Astrocyte (in vitro differentiated cells and primary cell): ENCODE measurements around the gene DAB2. TPM values are rescaled to one million over a fixed set of nuclear protein-coding genes. Genes with fewer than 3 reads are reported as not detected.
A peak's percentile ranks its signal among the peaks of the same experiment; 100 is the strongest.
"Not testable (repeated sequence)": the region's sequence is repeated elsewhere in the genome, so short reads cannot be mapped to it uniquely, and the experiment has no call there.

Source experiments
- DNase-seq: peaks from one replicate; pipeline ENCODE4 v3.0.0-alpha.2; 2010; ENCODE audit warnings: low read depth
- FAIRE-seq: peaks from 2 replicates; lab custom pipeline; 2011; peaks lifted over from hg19 to GRCh38; lab: Jason Lieb, UNC
- H2AFZ ChIP-seq: 2 replicates; pipeline ENCODE4 v1.6.0; 2012; ENCODE audit warnings: low read depth, low read length, inconsistent platforms
- H3K27ac ChIP-seq: 2 replicates; pipeline ENCODE4 v1.5.1; 2011; ENCODE audit warnings: low read depth, low read length, inconsistent platforms
- H3K27me3 ChIP-seq: 2 replicates; pipeline ENCODE4 v1.6.0; 2011; ENCODE audit warnings: low read length, inconsistent platforms; ENCODE audit not compliant: insufficient read depth
- H3K36me3 ChIP-seq: 2 replicates; pipeline ENCODE4 v1.5.1; 2011; ENCODE audit warnings: low read length, inconsistent platforms; ENCODE audit not compliant: insufficient read depth
- H3K4me1 ChIP-seq: 2 replicates; pipeline ENCODE4 v1.5.1; 2011; ENCODE audit warnings: low read length, inconsistent platforms; ENCODE audit not compliant: insufficient read depth
- H3K4me2 ChIP-seq: 2 replicates; pipeline ENCODE4 v1.6.0; 2012; ENCODE audit warnings: low read length, inconsistent platforms
- H3K4me3 ChIP-seq: 2 replicates; pipeline ENCODE4 v1.5.1; 2011; ENCODE audit warnings: low read depth, mild to moderate bottlenecking, low read length, inconsistent platforms; ENCODE audit not compliant: insufficient read depth
- H3K79me2 ChIP-seq: 2 replicates; pipeline ENCODE4 v1.6.0; 2012; ENCODE audit warnings: mild to moderate bottlenecking, low read length, inconsistent platforms; ENCODE audit not compliant: insufficient read depth
- H3K9ac ChIP-seq: 2 replicates; pipeline ENCODE4 v1.6.0; 2012; ENCODE audit warnings: mild to moderate bottlenecking, low read length, inconsistent platforms
- H3K9me3 ChIP-seq: 2 replicates; pipeline ENCODE4 v1.5.1; 2012; ENCODE audit warnings: low read depth, mild to moderate bottlenecking, low read length, inconsistent platforms; ENCODE audit not compliant: insufficient read depth
- H4K20me1 ChIP-seq: 2 replicates; pipeline ENCODE4 v1.6.0; 2012; ENCODE audit warnings: low read length, inconsistent platforms; ENCODE audit not compliant: insufficient read depth
- H3K27ac Mint-ChIP-seq: one replicate; pipeline ENCODE4 v1.8.0; 2021; ENCODE audit warnings: mild to moderate bottlenecking, mixed read lengths; ENCODE audit not compliant: unreplicated experiment
- H3K27me3 Mint-ChIP-seq: one replicate; pipeline ENCODE4 v1.8.0; 2021; ENCODE audit warnings: low read depth, mixed read lengths; ENCODE audit not compliant: unreplicated experiment
- H3K36me3 Mint-ChIP-seq: one replicate; pipeline ENCODE4 v1.8.0; 2021; ENCODE audit warnings: low read depth, mixed read lengths; ENCODE audit not compliant: unreplicated experiment
- H3K4me1 Mint-ChIP-seq: one replicate; pipeline ENCODE4 v1.8.0; 2021; ENCODE audit warnings: low read depth, mixed read lengths; ENCODE audit not compliant: unreplicated experiment
- H3K4me3 Mint-ChIP-seq: one replicate; pipeline ENCODE4 v1.8.0; 2021; ENCODE audit warnings: mild to moderate bottlenecking, moderate library complexity, mixed read lengths; ENCODE audit not compliant: unreplicated experiment
- H3K9me3 Mint-ChIP-seq: one replicate; pipeline ENCODE4 v1.8.0; 2021; ENCODE audit warnings: mild to moderate bottlenecking, mixed read lengths; ENCODE audit not compliant: unreplicated experiment
- EZH2 ChIP-seq: IDR thresholded peaks from 2 replicates; pipeline ENCODE4 v1.6.1; 2012; ENCODE audit warnings: mild to moderate bottlenecking, low read length, inconsistent platforms; ENCODE audit not compliant: insufficient read depth
- total RNA-seq: library from RNA; stranded (reverse); gene quantifications from 2 replicates; pipeline ENCODE4 v1.2.1, GENCODE V29; 2021
- TF ChIP-seq, protein P1 (sequence below): IDR thresholded peaks from 2 replicates; pipeline ENCODE4 v1.5.1; 2011; ENCODE audit warnings: low read depth, mild to moderate bottlenecking, inconsistent platforms, low read length, moderate library complexity; ENCODE audit not compliant: insufficient read depth

DAB2 gene
- total RNA-seq, 1 donor from 2014 or later = 84.5 TPM

DNA sequence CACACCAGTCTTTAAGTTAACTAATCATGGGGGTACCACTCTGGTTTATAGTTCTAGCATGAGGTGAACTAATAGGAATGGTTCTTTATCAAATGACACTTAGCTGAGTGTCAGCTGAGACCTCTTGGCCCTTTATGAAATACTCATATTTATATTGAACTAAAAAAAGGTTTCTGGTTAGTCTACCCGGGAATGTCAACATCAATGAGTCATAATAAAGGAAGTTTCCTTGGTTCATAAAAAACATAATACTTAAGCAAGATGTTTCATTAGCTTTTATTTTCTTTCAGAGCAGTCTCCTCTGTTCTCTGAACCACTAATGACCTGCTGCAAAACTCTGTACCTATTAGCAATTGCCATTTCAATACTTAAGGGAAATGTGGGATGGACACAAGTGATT is 13.7 kb downstream of the DAB2 start:
- peaks cover 14% of the 10 kb centered on the region for H3K36me3 Mint-ChIP-seq
- peaks cover 20% of the 10 kb centered on the region for H3K4me1 Mint-ChIP-seq
- no peak for TF ChIP-seq EZH2
- TF ChIP-seq, protein P1, sequence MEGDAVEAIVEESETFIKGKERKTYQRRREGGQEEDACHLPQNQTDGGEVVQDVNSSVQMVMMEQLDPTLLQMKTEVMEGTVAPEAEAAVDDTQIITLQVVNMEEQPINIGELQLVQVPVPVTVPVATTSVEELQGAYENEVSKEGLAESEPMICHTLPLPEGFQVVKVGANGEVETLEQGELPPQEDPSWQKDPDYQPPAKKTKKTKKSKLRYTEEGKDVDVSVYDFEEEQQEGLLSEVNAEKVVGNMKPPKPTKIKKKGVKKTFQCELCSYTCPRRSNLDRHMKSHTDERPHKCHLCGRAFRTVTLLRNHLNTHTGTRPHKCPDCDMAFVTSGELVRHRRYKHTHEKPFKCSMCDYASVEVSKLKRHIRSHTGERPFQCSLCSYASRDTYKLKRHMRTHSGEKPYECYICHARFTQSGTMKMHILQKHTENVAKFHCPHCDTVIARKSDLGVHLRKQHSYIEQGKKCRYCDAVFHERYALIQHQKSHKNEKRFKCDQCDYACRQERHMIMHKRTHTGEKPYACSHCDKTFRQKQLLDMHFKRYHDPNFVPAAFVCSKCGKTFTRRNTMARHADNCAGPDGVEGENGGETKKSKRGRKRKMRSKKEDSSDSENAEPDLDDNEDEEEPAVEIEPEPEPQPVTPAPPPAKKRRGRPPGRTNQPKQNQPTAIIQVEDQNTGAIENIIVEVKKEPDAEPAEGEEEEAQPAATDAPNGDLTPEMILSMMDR = no peak
- no peak overlapping the region for H3K9ac ChIP-seq
- peaks cover 12% of the 10 kb centered on the region for H3K4me1 ChIP-seq
- peaks cover 100% of the 10 kb centered on the region for H3K79me2 ChIP-seq
- peaks cover 66% of the 10 kb centered on the region for H4K20me1 ChIP-seq
- DNase-seq (peak; percentile 68), FAIRE-seq (peak; percentile 55)
- no peak overlapping the region for H3K4me3 ChIP-seq
- H2AFZ ChIP-seq = no peak overlapping the region
- H3K27me3 ChIP-seq = no peaks in the 10 kb centered on the region
- H3K9me3 ChIP-seq = no peaks in the 10 kb centered on the region
- H3K27me3 Mint-ChIP-seq = no peaks in the 10 kb centered on the region
- peak overlapping the region; percentile 55 for H3K4me2 ChIP-seq
- no peaks in the 10 kb centered on the region for H3K9me3 Mint-ChIP-seq
- H3K27ac ChIP-seq = peak overlapping the region; percentile 18
- H3K4me3 Mint-ChIP-seq = no peak overlapping the region
- H3K27ac Mint-ChIP-seq = no peak overlapping the region
- H3K36me3 ChIP-seq = peaks cover 13% of the 10 kb centered on the region

DNA sequence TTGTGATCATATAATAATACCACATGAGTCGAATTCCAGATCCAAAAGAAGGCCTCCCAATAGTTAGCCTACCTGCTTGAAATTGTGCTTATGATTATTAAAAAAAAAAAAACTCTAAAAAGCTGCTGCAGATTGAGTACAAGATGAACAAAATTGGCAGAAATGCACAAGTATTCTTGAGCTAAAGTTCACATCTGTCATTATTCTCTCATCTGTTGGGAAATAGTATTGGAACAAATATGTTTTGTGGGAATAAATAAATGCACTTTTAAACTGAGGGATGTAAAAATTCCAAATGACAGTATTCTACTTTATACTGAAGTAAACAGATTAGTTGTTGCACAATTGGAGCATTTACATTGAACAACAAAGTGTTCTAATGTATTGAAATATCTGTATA is 15.7 kb downstream of the DAB2 start:
- peaks cover 20% of the 10 kb centered on the region for H3K4me1 Mint-ChIP-seq
- H3K36me3 Mint-ChIP-seq = peaks cover 13% of the 10 kb centered on the region
- no peak overlapping the region for H3K9ac ChIP-seq
- no peak for FAIRE-seq
- H3K27ac Mint-ChIP-seq = no peak overlapping the region
- DNase-seq = no peak
- TF ChIP-seq, protein P1 = no peak
- TF ChIP-seq EZH2 = no peak
- H3K36me3 ChIP-seq = peaks cover 13% of the 10 kb centered on the region
- H3K79me2 ChIP-seq = peaks cover 96% of the 10 kb centered on the region
- no peaks in the 10 kb centered on the region for H3K9me3 ChIP-seq
- no peaks in the 10 kb centered on the region for H3K27me3 ChIP-seq
- no peak overlapping the region for H3K27ac ChIP-seq
- H3K9me3 Mint-ChIP-seq = no peaks in the 10 kb centered on the region
- peaks cover 68% of the 10 kb centered on the region for H4K20me1 ChIP-seq
- H3K4me1 ChIP-seq = peaks cover 12% of the 10 kb centered on the region
- H3K4me3 ChIP-seq = no peak overlapping the region
- no peaks in the 10 kb centered on the region for H3K27me3 Mint-ChIP-seq
- H3K4me2 ChIP-seq = no peak overlapping the region
- H2AFZ ChIP-seq = no peak overlapping the region
- H3K4me3 Mint-ChIP-seq = no peak overlapping the region

DNA sequence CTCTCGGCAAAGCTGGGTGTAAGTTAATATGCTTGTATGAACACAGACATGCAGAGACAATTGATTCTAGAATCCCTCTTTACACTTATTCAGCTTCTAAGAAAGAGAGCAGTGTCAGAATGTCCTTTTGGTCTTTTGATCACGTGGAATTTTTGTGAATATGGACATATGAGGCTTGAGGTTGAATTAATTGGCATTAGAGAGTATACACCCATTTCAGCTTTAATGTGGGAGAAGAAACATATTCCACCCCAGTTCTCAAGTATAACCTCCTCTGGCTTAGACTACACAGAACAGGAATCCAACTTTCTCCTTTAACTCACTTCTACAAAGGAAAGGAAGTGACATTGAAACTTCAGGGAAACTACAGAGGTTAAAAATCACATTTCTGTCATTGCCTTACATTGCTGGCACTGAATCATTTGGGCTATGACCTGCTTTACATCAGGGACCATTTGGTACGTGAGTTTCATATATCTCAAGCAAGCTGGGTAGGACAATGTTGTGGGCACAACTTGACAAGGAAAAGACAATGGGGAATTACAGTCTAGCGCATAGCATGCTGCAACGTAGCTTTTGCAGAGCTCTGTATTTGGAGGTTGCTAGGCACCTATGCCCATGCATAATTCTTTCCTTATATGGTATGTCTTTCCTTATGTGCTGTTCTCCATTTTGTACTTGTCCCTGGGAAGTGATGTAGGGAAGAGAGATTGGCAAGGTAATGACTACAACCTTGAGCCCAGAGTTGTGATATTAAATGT is 19.5 kb downstream of the DAB2 start:
- Mint-ChIP-seq H3K4me3 (no peak overlapping the region), H3K27me3 (no peaks in the 10 kb centered on the region), H3K36me3 (peaks cover 17% of the 10 kb centered on the region), H3K9me3 (no peaks in the 10 kb centered on the region), H3K27ac (no peak overlapping the region), H3K4me1 (peaks cover 22% of the 10 kb centered on the region)
- Histone ChIP-seq H3K27ac (no peak overlapping the region), H3K79me2 (peaks cover 91% of the 10 kb centered on the region), H3K4me3 (no peak overlapping the region), H3K9ac (no peak overlapping the region), H3K27me3 (no peaks in the 10 kb centered on the region), H2AFZ (no peak overlapping the region), H3K4me1 (peaks cover 13% of the 10 kb centered on the region), H4K20me1 (peaks cover 42% of the 10 kb centered on the region), H3K36me3 (peaks cover 10% of the 10 kb centered on the region), H3K9me3 (no peaks in the 10 kb centered on the region), H3K4me2 (no peak overlapping the region)
- DNase-seq = no peak
- no peak for TF ChIP-seq EZH2
- TF ChIP-seq, protein P1 = no peak
- FAIRE-seq = no peak

DNA sequence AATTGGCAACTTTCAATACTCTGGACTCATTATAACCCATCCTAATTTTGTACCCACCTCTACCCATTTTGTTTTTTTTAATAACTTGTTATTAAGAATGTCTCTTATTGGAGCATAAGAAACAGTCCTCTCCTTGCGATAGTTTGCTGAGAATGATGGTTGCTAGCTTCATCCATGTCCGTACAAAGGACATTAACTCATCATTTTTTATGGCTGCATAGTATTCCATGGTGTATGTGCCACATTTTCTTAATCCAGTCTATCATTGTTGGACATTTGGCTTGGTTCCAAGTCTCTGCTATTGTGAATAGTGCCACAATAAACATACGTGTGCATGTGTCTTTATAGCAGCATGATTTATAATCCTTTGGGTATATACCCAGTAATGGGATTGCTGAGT is 21.0 kb downstream of the DAB2 start:
- FAIRE-seq, H3K4me3 Mint-ChIP-seq, H3K9ac ChIP-seq, H3K27ac ChIP-seq, H3K27me3 Mint-ChIP-seq, H3K4me2 ChIP-seq, H3K4me3 ChIP-seq, H3K9me3 ChIP-seq, H2AFZ ChIP-seq, H3K27me3 ChIP-seq, H3K27ac Mint-ChIP-seq, H3K9me3 Mint-ChIP-seq, DNase-seq: not testable (repeated sequence)
- H3K4me1 Mint-ChIP-seq = peaks cover 23% of the 10 kb centered on the region
- peaks cover 17% of the 10 kb centered on the region for H3K36me3 Mint-ChIP-seq
- peaks cover 31% of the 10 kb centered on the region for H4K20me1 ChIP-seq
- H3K4me1 ChIP-seq = peaks cover 23% of the 10 kb centered on the region
- H3K36me3 ChIP-seq = peaks cover 10% of the 10 kb centered on the region
- H3K79me2 ChIP-seq = peaks cover 80% of the 10 kb centered on the region
